Epidermal melanocyte (primary cell): ENCODE results near the gene PLCH1.
"Not testable (repeated sequence)": the region's sequence is repeated elsewhere in the genome, so short reads cannot be mapped to it uniquely, and the experiment has no call there.

Experiments
- DNase-seq: peaks from one replicate; pipeline ENCODE4 v3.0.0; 2011; ENCODE audit warnings: low spot score; ENCODE audit not compliant: insufficient read length

PLCH1 gene

GRCh38 chr3:155423526-155424322 lies 321.1 kb downstream of the PLCH1 start:
- DNase-seq: no peak

DNA sequence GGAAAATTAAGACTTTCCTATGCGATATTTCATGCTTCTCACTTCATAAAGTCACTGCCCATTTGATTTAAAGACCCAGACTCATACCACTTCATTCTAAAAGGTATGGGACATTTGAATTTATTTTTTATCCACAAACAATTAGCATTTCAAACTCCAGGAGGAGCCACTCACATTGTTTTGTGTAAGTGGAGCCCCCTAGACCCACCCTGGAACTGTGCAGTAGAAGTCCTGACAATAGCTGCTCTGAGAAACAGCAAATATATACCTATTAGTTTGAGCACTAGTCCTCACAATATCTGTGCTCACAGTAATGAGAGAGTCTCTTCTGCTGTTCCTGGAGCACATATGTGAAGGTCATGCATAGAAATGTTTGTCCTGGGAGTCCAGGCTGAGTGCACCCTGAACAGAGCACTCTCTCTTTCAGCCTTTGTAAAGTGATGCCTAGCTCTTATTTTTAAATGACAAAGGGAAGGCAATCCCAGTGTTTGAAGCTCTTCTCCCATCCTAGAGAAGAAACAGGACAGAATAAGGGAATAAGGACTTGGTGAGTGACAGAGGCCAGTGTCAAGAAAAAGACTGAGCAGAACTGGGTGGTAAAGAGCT lies 323.9 kb downstream of the PLCH1 start:
- DNase-seq: no peak

- no peak for DNase-seq
Observed at GRCh38 chr3:155420406-155420805, 324.5 kb downstream of the PLCH1 start.

GRCh38 chr3:155418407-155418806 lies 326.5 kb downstream of the PLCH1 start:
- DNase-seq: no peak

GRCh38 chr3:155417119-155417517 lies 327.8 kb downstream of the PLCH1 start:
- DNase-seq: no peak

DNA sequence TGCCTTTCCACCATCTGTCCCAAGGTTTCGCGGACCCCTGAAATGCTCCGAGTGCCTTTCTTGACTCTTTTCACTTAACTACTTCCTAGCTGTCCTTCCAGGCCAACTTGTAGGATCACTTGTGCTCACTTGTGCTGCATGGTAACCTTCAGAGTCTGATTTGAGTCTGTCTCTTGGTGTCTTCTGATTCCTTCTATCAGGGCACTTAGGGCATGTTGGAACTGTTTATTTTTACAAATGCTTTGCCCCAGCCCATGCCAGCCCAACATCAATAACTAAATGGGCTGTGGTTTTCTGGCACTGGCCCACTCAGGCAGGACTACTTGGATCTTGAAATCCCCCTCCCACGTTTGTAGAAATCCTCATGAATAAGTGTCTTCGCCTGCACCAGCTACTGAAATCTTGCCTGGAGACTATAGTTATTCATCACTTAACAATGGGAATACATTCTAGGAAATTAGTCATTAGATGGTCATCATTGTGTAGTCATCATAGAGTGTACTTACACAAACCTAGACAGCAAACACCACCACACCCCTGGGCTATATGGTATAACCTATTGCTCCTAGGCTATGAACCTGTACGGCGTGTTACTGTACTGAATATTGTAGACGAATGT lies 328.3 kb downstream of the PLCH1 start:
- no peak for DNase-seq

DNA sequence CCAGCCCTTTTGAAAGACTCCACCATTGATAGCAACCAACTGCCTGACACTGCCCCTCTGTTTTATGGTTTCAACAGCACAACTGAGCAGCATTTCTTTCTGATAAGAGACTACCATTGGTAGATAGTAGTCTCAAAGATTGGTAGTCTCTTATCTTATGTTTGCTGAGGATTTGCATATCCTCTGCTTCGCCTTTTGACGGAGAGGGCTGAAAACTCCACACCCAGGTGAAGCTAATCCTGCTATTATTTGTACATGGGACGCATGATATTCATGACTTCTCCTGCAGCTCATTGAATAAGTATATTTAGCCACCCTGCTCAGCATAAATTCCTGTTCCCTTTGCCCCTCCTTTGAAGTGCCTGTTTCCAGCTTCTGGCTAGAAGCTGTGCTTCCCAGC lies 332.0 kb downstream of the PLCH1 start:
- no peak for DNase-seq

DNA sequence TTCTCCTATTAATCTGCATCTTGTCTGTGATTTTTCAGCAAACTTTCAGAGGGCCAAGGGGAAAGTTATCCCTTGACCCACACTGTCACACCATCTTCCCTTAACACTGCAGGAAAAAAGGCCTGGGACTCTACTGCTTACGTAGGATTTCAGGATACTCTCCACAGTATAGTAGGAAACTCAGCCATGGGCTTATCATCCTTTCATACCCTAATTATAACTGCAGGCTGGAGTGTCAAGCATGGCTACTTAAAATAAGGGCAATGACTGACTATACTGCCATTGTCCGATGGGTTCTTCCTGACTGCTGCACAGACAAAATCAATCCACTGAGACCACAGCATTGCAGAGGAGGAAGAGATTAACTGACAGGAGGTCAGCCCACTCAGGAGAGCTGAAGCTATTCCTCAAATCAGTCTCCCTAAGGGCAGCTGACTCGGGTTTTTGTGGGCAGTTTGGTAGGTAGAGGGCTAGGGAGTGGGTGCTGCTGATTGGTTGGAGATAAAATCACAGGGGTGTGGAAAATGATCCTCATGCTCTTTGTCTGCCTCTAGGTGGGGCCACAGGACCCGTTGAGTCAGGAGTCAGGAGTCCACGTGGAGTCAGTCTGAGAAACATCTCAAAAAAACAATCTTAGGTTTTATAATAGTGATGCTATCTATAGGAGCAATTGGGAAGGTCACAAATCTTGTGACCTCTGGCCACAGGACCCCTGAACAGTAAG lies 333.2 kb downstream of the PLCH1 start:
- no peak for DNase-seq

- no peak for DNase-seq
Observed at GRCh38 chr3:155409336-155409735, 335.5 kb downstream of the PLCH1 start.

GRCh38 chr3:155407971-155408370 lies 336.9 kb downstream of the PLCH1 start:
- DNase-seq: no peak

DNA sequence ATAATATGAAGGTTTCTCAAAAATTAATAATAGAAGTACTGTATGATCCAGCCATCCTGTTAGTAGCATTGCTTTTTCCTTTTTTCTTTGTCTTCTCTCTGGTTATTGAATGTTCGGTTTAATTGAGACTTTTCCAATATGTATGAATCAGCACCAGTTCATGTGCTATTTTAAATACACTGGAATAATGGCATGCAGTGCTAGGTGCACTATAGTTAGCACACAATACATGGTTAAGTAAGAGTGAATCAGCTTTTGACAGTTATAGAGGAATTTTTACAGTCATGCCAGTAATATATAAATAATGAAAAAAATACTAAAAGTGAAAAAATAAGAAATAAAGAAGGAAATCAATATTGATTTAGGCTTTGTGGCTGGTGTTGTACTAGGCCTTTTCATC lies 337.5 kb downstream of the PLCH1 start:
- no peak for DNase-seq

- no peak for DNase-seq
Observed at GRCh38 chr3:155404486-155404885, 340.4 kb downstream of the PLCH1 start.

DNA sequence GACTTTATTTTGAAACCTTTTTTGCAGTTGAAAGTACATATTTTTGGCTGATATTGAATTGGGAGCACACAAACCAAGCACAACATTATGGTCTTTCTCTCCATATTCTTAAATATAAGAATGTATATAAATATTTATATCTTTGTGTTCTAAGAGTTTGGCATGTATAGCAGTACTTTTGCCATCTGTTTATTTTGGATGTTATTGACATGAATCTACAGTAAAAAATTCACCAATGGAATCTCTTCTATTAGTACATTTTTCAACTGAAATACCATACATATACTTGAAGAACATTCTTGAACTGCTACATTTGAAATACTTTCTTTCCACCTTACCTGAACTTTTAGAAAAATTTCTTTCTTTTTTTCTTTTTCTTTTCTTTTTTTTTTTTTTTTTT lies 342.2 kb downstream of the PLCH1 start:
- DNase-seq: no peak

- DNase-seq: no peak
Observed at GRCh38 chr3:155398046-155398445, 346.8 kb downstream of the PLCH1 start.

- not testable (repeated sequence) for DNase-seq
Observed at GRCh38 chr3:155394896-155395295, 350.0 kb downstream of the PLCH1 start.

DNA sequence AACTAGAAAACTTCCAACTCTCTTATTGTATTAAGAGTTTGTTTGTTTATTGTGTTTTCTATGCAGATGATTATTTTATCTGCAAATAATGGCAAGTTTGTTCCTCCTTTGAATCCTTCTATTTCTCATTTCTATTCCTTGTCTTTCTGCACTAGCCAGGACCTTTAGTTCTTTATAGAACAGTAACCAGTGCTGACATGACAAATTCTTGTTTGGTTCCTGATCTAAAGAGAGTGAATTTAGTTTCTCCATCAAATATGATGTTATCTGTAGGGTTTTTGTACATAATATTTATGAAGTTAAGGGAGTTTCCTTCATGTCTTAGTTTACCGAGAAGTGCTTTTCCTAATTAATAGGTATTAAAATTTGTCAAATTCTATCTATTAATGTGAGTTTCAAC lies 350.6 kb downstream of the PLCH1 start:
- DNase-seq: no peak

DNA sequence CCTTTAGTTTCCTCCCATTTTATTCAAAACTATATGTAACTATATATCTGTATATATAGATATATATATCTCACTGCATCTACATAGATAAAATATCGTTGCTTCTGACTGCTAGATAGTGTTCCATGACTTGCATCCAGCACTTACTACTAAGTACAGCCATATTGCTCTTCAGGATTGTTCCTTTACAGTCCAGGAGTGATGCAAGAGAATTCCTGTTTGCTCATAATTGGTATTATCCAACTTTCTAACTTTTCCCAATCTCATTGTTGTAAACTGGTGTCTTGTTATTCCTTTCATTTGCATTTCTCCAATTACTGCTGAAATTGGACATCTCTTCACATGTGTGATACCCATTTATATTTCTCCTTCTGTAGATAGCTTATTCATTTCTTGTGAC lies 351.6 kb downstream of the PLCH1 start:
- DNase-seq: no peak

DNA sequence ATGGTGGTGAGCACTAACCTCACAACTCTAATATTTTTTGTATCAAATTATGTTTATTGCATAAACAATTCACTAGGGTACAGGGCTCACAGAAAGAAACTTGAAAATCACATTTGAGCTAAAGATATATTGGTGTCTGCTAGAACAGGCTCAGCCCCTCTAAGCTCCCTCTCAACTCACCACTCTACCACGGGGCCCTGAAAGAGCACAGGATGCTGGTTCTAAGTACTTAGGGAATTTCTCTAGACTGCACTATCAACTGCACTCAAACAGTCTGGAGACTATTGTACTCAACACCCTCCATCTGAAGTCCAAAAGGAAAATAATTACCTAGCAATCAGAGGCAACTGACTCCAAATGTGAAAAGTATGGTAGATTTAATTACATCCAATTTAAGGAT lies 352.7 kb downstream of the PLCH1 start:
- DNase-seq: no peak

- peak; percentile 45 for DNase-seq
Observed at GRCh38 chr3:155391551-155391958, 353.3 kb downstream of the PLCH1 start.

GRCh38 chr3:155391104-155391503 lies 353.8 kb downstream of the PLCH1 start:
- DNase-seq: no peak

DNA sequence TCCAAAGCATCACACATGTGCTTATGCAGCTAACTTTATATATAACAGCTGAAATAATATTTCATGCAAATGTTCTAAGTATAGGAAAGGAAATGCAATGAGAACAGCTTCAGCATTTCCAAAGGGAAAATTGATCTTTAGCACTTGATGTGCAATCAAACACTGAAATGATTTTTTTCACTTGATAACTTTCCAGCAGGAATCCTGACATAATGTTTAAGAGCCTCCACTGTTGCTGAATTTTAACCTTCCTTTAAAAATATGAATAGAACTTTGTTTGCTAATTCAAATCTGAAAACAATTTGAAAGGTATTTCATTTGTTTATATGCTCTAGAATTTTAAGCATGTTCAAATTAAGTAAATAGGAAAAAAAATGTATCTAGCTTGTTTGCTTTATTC lies 354.5 kb downstream of the PLCH1 start:
- no peak for DNase-seq

DNA sequence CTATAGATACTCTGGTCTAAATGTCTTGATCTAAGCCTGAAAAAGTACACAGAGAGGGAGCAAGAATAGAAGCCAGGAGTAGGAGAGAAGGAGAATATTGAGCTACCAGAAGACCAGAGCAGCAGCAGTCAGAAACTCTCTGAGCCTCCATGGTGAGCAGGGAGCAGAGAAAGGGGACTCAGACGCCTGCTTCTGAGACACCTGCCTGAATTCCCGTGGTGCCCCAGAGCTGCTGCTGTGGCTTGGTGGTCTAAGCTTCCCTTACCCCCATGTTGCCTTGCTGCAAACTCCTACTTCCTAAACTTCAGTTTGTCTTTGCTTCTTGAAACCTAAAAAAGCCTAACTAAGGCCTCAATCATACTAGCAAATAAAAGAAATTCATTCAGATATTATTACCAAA lies 356.5 kb downstream of the PLCH1 start:
- DNase-seq: no peak
